HG03039 (cell line): Measurements from ENCODE around the gene XYLT2.

Experiments used
- ATAC-seq: cut with Tn5 transposase; IDR thresholded peaks from one replicate; pipeline ENCODE4 v1.9.1; 2021; ENCODE audit warnings: mild to moderate bottlenecking, moderate library complexity; ENCODE audit not compliant: unreplicated experiment

The XYLT2 gene

DNA sequence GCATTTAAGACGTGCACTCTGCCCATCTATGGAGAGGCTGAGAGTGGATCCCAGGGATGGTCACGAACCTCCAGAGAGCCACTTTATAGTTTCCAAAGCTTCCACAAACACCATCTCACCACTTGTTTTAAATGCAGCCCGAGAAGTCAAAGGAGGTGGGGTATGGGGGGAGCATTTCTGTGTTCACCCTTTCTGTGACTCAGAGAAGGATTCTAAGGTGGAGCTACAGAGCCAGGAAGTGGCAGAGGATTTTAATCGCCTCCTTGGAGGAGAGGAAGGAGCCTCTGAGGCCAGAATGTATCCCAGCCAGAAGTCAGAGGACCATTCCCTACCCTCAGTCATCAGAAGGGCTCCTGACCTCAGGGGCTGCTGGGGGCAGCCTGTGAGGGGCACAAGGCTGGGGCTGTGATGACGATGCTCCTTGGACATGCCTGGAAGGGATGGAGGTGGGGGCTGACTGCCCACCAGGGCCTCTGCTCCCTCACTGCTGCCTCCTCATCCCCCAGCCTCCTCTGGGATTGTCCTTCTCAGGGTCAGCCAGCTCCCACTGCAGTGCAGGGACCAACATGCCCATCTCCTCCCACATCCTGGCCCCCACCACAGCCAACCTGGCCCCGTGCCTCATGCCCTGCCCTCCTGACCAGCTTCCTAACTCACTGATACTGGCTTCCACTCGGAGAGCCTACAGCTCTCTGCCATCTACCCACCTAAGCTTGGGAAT is 2.8 kb downstream of the XYLT2 start:
- no peak for ATAC-seq

DNA sequence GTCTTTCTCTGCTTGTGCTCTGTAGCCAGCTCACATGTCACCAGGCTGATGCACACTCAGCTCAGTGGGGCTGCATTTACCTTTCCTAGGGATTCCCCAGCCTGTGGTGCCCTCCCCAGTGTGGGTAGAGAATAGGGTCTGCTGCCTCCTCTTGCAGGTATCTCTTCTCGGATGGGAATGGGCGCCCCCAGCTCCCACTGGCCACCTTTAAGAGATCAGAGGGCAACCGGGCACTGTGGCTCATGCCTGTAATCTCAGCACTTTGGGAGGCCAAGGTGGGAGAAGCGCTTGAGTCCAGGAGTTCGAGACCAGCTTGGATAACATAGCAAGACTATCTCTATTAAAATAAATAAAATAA is 3.3 kb downstream of the XYLT2 start:
- ATAC-seq = no peak

DNA sequence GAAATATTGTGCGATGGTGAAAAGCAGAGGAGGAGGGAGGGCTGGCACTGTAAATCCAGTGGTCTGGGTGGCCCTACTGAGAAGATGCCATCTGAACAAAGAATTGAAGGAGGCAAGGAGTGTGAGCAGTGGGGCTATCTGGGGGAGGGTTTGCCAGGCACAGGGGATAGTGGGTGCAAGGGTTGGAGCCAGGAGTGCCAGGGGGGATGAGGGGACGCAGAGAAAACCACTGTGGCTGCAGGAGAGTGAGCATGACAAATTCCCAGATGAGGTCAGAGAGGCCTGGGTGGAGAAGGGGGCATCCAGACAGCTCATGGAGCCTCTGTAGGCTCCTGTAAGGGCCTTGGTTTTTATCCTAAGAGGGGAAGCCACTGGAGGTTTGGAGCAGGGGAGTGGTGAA is 4.8 kb downstream of the XYLT2 start:
- ATAC-seq = no peak

DNA sequence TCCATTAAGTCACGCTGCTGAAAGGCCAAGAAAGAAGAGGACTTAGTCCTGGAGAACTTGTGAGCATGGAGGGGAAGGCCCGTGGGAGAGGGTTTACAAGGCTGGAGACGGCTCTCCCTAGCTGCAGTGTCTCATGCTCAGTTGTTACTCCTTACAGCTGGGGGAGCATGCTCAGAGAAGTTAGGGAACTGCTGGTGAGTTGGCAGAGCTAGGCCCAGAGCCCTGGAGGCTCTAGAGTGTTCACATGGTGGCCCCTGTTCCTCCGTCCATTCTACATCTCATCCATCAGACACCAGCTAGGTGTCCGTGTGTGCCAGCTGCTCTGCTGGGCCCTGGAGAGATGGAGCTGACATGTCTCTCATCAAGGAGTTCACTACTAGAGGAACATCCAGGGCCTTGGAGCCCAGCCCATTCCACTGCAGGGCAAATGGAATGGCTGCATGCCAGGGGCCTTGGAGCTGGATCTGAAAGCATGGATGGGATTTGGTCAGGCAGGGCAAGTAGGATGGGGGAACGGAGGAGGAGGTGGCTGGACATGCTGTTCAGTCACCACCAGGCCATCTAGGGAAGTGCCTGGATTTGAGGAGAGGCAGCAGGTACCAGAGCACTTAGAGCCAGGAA is 6.3 kb downstream of the XYLT2 start:
- no peak for ATAC-seq

DNA sequence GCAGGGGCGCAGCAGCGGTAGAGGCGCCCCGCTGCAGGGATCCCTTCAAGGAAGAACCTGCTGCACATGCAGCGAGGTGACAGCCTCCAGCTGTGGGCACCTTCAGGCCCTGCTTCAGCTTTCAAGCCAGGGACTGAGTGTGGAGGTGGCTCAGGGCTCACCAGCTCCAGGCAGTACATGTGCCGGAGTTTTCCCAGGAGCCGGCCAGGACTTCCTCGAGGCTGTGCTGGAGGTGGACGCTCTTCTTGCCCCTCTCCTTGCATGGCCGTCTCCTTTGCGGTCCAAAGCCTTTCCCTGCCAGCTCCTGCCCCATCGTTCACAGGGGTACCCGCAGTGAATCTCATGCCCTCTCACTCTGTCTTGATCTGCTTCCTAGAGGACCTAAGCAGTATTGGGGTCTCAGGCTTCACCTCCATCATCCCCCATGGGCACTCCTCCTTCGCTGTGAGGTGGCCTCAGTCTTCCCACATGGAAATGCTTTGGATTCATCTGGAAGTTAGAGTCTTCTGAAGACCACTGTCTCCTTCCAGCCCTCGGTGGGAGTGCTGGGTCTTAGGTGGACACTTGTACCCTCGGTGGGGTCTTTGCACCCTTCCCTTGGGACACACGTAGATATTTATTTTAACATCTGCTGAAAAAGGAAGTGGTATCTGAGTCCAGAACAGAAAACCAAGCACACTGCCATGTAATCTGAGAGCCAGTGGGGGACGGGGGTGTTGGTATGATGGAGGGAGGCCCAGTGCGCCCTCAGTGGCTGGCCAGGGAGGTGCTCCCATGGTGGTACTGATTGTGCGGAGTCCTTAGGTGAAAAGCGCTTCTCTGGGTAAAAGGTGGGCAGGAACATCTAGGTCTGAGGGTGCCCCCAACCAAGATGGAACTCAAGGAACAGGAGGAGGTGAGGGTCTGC is 7.0 kb downstream of the XYLT2 start:
- ATAC-seq = no peak

DNA sequence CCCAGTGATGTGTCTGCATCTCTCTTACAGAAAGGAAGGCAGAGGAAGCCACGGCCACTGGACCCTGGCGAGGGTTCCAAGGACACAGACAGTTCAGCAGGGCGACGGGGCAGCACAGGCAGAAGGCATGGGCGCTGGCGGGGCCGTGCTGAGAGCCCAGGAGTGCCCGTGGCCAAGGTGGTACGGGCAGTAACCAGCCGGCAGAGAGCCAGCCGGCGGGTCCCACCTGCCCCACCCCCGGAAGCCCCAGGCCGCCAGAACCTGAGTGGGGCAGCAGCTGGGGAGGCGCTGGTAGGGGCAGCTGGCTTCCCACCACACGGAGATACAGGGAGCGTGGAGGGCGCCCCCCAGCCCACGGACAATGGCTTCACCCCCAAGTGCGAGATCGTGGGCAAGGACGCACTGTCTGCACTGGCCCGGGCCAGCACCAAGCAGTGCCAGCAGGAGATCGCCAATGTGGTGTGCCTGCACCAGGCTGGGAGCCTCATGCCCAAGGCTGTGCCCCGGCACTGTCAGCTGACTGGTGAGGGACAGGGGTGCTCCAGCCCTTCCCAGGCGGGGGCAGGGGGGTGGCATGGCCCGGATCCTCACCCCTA is 7.8 kb downstream of the XYLT2 start:
- no peak for ATAC-seq

DNA sequence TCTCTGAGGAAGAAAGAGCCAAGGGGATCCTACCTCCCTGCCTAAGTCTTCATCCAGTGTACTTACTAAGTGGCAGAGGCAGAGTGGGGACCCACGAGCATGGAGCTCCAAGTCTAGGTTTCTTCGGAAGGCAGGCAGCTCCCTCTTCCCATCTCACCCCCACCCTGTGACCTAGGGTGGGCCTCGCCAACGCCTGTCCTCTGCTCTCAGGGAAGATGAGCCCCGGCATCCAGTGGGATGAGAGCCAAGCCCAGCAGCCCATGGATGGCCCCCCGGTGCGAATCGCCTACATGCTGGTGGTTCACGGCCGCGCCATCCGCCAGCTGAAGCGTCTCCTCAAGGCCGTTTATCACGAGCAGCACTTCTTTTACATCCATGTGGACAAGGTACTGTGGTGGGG is 8.3 kb downstream of the XYLT2 start:
- ATAC-seq = no peak

DNA sequence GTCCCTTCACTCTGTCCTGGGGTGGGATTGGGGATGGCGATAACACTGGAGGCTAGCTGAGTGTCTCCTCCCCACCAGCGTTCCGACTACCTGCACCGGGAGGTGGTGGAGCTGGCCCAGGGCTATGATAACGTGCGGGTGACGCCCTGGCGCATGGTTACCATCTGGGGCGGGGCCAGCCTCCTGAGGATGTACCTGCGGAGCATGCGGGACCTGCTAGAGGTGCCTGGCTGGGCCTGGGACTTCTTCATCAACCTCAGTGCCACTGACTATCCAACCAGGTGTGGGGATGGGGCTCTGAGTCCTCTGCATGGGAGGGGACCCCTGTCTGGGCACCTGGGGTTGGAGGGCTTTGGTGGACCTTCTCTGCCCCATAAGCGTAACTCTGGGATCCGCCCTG is 8.8 kb downstream of the XYLT2 start:
- no peak for ATAC-seq

DNA sequence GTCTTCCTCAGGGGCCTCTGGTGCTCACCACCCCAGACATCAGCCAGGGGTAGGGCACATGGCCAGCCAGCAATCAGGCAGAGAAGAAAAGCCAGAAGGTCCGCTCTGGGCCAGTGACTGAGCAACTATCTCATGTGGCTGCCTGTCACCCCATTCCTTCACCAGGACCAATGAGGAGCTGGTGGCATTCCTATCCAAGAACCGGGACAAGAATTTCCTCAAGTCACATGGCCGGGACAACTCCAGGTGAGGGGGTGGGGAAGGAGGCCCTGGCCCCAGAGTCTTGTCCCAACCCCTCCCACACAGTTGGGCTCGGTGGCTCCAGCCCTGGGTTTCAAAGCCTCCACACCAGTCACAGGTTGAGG is 9.4 kb downstream of the XYLT2 start:
- ATAC-seq = no peak

DNA sequence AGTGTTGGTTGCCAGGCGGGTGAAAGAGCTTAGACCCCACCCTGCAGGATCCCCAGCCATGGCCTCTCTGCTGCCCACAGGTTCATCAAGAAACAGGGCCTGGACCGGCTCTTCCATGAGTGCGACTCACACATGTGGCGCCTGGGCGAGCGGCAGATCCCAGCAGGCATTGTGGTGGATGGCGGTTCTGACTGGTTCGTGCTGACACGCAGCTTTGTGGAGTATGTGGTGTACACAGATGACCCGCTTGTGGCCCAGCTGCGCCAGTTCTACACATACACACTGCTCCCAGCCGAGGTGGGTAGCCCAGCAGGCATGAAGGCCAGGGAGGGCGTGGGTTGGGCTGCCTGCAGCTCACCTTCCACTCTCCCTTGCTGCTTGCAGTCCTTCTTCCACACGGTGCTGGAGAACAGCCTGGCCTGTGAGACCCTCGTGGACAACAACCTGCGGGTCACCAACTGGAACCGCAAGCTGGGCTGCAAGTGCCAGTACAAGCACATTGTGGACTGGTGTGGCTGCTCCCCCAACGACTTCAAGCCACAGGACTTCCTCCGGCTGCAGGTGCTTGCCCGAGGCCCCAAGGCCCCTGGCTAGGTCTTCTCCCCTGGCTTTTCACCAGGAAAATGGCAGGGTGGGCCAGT is 9.9 kb downstream of the XYLT2 start:
- ATAC-seq = no peak

DNA sequence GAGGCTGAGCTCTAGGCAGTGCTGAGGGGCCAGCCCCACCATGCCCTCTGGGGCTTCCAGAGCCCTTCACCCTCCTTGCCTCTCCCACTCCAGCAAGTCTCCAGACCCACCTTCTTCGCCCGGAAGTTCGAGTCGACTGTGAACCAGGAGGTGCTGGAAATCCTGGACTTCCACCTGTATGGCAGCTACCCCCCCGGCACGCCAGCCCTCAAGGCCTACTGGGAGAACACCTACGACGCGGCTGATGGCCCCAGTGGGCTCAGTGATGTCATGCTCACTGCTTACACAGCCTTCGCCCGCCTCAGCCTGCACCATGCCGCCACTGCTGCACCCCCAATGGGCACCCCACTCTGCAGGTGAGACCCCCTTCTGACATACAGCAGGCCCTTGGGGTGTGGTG is 10.5 kb downstream of the XYLT2 start:
- ATAC-seq = no peak

DNA sequence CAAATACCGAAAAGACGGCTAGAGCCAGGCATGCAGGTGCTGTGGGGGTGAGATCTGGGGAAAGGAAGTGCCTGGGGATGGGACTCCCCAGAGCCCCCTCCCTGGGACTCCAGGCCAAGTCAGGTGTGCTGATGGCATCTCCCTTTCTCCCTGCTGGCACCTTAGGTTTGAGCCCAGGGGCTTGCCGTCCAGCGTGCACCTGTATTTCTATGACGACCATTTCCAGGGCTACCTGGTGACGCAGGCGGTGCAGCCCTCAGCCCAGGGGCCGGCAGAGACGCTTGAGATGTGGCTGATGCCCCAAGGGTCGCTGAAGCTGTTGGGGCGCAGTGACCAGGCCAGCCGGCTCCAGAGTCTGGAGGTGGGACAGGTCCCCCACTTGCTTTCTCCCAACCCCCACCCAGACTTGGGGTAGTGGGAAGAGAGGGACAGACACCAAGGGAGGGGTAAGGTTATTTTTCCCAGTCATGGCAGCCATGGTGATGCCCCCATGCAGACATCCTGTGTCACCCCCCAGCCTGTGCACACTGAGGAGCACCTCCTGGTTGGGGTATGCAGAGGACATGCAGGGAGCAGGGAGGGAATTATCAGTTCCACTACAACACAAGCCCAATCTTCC is 11.1 kb downstream of the XYLT2 start:
- ATAC-seq = no peak

DNA sequence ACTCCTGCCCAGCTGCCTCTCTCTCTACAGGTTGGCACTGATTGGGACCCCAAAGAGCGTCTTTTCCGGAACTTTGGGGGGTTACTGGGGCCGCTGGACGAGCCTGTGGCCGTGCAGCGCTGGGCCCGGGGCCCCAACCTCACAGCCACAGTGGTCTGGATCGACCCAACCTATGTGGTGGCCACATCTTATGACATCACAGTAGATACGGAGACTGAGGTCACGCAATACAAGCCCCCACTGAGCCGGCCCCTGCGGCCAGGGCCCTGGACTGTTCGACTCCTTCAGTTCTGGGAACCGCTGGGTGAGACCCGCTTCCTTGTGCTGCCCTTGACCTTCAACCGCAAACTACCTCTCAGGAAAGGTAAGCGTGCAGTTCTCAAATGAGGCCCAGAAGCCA is 12.3 kb downstream of the XYLT2 start:
- ATAC-seq = no peak

DNA sequence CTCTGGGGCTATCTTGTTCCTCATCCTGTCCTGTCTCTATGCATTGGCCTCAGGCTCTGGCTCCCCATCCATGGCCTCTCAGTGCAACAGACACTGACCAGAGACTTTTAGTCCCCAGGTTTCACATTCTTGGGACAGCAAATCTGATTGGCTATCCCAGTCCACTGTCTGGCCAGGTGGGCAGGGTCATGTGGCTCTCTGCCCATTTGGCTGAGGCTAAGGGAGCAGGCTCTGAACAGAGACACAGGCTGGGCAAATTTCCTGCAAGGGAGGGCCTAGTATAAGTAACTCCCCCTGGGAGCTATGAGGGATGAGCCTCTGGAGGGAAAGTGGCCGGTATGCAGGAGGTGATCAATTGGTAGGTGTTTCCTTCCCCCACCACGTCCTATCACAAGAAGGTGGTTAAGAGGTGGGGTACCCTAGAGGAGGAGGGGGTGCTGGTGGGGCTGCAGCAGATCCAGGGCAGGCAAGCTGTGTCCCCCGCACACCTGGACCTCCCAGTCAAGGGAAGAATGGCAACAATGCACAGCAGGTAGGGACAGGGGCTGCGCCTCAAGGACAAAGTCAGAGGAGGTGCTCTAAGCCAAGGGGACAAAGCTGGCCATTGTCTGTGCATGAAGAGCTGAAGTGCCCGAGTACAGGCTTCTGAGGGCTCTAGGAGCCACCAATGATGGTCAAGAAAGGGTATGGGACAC is 13.2 kb downstream of the XYLT2 start:
- no peak for ATAC-seq

DNA sequence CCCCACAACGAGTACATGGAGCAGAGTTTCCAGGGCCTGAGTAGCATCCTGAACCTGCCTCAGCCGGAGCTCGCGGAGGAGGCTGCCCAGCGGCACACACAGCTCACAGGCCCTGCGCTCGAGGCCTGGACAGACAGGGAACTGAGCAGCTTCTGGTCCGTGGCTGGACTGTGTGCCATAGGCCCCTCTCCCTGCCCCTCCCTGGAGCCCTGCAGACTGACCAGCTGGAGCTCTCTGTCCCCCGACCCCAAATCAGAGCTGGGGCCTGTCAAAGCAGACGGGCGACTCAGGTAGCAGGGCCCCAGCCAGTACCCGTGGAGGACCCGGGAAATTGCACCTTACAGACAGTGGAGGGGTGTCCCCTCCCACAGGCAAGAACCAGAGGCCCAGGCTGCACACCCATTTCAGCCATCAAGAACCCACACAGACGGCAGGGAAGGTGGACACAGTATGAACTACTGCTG is 14.1 kb downstream of the XYLT2 start:
- no peak for ATAC-seq

DNA sequence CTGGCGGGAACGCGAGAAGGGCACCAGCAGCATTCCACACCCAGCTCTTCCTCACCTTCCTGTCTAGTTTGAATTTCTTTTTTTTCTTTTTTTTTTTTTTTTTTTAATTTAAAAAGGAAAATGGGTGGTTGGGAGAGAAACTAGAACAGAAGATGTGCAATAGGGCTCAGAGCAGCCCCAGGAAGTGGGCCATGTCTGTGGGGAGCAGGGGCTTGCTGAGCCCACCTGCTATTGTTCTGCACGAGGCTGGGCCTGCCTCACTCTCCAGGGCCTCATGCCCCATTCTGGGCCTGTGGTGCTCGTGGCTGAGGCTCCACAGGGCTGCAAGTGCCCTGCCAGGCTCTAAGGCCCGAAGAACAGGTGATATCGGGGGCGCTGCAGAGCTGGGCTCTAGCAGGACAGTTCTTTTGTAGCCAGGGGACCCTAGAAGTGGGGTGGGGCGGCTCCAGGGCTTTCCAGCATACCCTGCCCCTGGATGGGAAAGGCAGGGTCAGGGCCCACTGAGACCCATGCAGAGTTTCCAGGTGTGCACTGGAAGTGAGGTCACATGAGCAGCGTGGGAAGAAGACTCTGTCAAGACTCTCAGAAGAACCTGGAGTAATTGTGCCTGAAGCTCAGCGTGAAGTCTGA is 14.7 kb downstream of the XYLT2 start:
- no peak for ATAC-seq

DNA sequence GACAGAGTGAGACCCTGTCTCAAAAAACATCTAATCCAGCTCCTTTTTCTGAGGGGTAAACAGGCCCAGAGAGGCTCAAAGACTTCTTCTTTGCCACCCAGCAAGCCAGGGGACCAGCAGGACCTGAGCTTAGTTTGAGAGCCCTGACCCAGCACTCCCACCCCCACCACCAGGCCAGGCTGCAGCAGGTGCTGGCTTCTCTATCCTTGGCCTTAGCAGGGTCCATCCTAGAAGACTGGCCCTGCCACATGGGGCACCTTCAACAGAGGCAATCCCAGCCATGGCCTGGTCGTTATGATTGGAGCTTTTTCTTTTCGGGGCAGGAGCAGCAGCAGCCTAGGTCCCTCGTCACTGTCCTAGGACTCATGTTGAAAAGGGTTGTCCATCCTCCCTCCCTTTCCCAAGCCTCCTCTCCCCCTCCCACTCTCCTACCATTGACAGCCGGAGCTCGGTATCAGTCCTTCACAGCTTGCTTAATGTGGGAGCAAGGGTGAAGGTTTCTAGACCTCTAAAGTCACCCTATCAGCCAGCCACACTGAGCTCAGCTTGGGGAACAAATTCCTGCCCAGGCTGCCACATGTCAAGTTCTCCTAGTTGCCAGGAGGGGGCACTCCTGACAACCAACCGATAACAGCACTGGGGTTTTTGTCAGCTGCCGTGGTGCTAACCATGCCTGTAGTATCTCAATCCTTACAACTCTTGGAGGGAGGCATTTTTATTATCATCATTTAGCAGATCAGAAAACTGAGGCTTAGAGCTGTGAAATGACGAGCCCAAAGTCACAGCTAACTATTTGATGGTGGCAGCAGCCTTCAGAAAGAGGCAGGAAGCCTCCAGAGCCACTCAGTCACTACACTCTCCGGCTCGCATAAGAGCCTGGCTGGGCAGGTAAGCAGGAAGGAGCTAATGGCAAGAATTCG is 15.9 kb downstream of the XYLT2 start:
- ATAC-seq = no peak

DNA sequence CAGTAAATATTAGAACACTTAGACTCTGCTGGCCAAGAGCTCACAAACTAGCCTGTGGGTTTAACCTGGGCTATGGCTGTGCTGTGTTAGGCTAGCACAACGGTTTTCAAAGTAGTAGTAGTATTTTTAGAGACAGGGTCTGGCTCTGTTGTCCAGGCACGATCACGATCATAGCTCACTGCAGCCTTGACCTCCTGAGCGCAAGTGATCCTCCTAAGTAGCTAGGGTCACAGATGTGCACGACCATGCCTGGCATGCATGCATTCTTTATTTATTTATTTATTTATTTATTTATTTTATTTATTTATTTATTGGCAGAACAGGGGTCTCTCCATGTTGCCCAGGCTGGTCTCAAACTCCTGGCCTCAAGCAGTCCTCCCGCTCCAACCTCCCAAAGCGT is 16.7 kb downstream of the XYLT2 start:
- no peak for ATAC-seq
